H54 (cell line): ENCODE data around the gene TMEM192.
"Not testable (repeated sequence)": the region's sequence is repeated elsewhere in the genome, so short reads cannot be mapped to it uniquely, and the experiment has no call there.

Source experiments
- DNase-seq: peaks from one replicate; pipeline ENCODE4 v3.0.0; 2011; ENCODE audit warnings: low spot score, mixed read lengths; ENCODE audit not compliant: insufficient read length
- FAIRE-seq: peaks from 3 replicates; lab custom pipeline; 2011; peaks lifted over from hg19 to GRCh38; lab: Jason Lieb, UNC
- POLR2A ChIP-seq: IDR thresholded peaks from 2 replicates; pipeline ENCODE4 v1.6.1; 2011; ENCODE audit warnings: low read depth, mild to moderate bottlenecking, low read length

The TMEM192 gene

DNA sequence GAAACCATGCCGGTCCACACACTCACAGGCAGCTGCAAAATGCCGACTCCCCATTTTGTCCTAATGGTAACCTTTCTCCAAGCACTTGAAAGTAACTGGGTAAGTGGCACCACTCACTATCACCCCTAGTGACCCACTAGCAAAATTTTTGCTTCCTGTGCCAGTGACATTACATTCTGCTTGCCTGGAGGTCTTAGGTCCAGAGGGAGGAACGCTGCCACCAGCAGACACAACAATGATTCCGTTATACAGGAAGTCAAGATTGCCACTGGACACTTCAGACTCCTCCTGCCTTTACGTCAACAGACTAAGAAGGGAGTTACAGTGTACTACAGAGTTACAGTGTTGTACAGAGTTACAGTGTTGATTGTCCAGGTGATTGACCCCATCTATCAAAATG lies 11.8 kb upstream of the TMEM192 start:
- TF ChIP-seq POLR2A = no peak

GRCh38 chr4:165118256-165118909 lies 5.7 kb upstream of the TMEM192 start:
- FAIRE-seq (no peak), DNase-seq (no peak)
- no peak for TF ChIP-seq POLR2A

More for the DNA sequence above, 11.8 kb upstream of the TMEM192 start:
- no peak for FAIRE-seq
- no peak for DNase-seq

- FAIRE-seq (no peak), DNase-seq (no peak)
- TF ChIP-seq POLR2A = no peak
These were observed 2.6 kb upstream of the TMEM192 start for GRCh38 chr4:165115301-165115700.

- FAIRE-seq (no peak), DNase-seq (no peak)
- no peak for TF ChIP-seq POLR2A
These were observed 723 bp downstream of the TMEM192 start for GRCh38 chr4:165111906-165112367.

GRCh38 chr4:165106518-165106917 lies 6.1 kb downstream of the TMEM192 start:
- TF ChIP-seq POLR2A = no peak
- FAIRE-seq (no peak), DNase-seq (no peak)

GRCh38 chr4:165101641-165102040 lies 11.0 kb downstream of the TMEM192 start:
- no peak for TF ChIP-seq POLR2A
- no peak for DNase-seq
- no peak for FAIRE-seq

GRCh38 chr4:165096776-165097175 lies 15.9 kb downstream of the TMEM192 start:
- FAIRE-seq (no peak), DNase-seq (no peak)
- TF ChIP-seq POLR2A = no peak

DNA sequence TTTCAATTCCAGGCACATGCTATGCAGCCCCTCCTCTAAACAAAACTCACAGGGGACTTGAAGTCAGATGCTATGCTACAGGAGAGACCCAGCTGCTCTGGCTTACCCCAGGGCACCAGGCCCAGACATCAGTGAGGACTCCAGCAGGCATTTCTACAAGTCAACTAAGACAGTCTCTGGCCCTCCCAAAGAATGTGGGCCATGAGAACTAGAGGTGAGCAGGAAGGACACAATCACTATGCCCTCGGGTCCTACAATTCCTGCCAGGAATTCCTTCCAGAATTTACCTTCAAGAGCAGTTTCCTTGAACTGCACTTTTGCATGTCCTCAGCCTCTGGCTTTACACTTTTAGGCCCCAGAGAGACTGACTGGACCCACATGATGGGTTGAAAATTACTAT lies 17.4 kb downstream of the TMEM192 start:
- no peak for DNase-seq
- FAIRE-seq = no peak
- TF ChIP-seq POLR2A = no peak

DNA sequence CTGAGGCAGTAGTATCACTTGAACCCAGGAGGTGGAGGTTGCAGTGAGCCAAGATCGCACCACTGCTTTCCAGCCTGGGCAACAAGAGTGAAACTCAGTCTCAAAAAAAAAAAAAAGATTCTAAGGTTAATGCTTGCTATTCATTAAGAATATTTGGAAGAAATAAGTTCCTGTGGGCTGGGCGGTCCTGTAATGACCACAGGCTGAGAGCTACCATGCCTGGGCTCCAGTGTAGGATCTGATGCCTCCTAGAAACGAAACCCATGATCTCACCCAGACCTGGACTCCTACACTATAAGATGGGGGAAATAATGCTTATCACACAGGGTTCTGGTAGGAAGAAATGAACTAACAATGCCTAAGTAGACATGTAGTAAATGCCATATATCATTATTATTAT lies 17.8 kb downstream of the TMEM192 start:
- FAIRE-seq = no peak
- no peak for DNase-seq
- no peak for TF ChIP-seq POLR2A

DNA sequence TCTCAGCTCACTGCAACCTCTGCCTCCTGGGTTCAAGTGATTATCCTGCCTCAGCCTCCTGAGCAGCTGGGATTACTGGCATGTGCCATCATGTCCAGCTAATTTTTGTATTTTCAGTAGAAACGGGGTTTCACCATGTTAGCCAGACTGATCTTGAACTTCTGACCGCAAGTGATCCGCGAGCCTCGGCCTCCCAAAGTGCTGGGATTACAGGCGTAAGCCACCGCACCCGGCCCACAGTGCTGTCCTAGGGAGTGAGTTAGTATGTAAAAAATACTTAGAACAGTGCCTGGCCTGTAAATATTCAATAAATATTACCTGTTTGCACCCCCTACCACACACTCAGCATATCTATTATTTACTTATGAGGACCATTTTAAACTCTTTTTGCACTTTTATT lies 20.5 kb downstream of the TMEM192 start:
- DNase-seq, FAIRE-seq: not testable (repeated sequence)

DNA sequence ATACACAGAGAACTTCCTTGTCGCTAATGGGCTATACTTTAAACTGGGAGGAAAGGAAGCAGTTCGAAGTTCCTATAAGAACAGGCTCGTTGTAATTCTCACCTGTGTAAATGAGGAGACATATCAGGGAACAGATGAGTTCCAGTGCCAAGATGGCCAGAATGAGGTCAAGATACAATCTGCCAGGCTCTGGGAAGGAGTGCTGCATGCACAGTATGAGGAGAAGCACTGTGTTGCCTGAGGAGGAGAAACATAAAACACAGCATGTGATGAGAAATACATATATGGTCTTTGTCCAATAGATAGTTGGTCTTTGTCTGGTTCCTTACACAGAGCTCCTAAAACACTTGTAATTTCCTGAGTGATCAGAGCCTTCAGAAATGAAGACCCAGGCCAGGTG lies 24.3 kb downstream of the TMEM192 start:
- FAIRE-seq (no peak), DNase-seq (no peak)
- TF ChIP-seq POLR2A = no peak

DNA sequence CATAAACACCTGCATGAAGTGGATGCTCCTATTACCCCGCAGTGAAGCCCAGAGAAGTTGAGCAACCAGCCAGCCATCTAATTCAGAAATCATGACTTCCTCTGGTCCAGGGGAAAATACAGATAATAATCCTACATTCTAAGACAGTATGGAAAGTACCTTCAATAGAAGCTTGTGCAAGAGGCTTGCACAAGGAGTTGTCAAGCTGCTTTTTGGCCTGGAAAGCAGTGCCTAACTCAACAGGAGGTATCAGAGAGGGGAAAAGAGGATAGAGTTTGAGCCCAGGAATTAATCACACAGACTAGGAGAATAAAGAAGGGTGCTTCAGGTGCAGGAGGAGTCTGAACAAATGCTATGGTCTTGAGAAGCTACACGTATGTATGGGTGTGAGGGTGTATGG lies 26.7 kb downstream of the TMEM192 start:
- no peak for FAIRE-seq
- DNase-seq = no peak
- no peak for TF ChIP-seq POLR2A

- FAIRE-seq = not testable (repeated sequence)
These were observed 27.9 kb downstream of the TMEM192 start for GRCh38 chr4:165084787-165085186.

DNA sequence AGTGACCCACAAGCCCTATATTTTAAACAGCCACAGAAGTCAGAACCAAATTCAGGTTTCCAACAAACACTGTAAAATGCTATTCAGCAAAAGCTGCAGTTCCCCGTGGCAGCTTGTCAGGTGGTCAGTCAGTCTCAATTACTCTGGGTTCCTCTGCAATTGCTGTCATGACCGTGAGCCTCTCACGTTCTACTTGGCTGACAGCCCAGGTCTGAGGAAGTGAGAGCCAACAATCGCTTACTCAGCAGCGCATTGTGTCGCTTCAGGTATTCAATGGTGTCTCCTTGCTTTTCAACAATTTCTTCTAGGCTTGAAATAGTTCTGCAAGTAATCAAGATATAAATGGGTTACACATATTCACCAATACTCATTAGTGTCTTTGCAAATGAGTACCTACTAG lies 33.2 kb downstream of the TMEM192 start:
- TF ChIP-seq POLR2A = no peak
- DNase-seq (no peak), FAIRE-seq (no peak)

More at GRCh38 chr4:165084787-165085186, 27.9 kb downstream of the TMEM192 start:
- DNase-seq = not testable (repeated sequence)

DNA sequence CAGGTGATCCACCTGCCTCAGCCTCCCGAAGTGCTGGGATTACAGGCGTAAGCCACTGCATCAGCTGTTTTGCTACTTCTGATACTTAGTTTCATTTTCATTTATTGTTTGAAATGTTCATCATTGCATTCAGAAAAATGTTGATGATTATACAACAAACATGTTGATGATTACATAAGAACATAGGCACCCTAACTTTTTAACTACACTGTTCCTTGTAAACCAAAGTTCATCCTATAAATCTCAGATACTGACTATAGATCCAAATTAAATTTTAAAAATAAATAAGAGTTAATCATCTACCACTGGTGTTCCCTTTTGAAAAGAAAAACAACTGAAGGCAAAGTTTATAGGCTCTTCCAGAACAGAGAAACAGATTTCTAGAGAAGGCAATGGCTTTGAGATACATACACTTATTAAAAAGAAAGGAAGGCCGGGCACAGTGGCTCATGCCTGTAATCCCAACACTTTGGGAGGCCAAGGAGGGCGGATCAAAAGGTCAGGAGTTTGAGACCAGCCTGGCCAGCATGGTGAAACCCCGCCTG lies 35.6 kb downstream of the TMEM192 start:
- FAIRE-seq (no peak), DNase-seq (no peak)
- no peak for TF ChIP-seq POLR2A

DNA sequence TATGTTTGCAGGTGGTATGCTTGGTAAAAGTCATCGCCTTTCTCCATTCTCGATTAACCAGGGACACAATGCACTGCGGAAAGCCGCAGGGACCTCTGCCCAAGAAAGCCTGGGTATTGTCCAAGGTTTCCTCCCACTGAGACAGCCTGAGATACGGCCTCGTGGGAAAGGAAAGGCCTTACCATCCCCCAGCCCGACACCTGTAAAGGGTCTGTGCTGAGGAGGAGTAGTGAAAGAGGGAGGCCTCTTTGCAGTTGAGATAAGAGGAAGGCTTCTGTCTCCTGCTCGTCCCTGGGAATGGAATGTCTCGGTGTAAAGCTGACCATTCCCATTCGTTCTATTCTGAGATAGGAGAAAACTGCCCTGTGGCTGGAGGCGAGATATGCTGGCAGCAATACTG lies 39.3 kb downstream of the TMEM192 start:
- not testable (repeated sequence) for DNase-seq, FAIRE-seq
